Hair follicular keratinocyte (primary cell): ENCODE measurements around the gene CNKSR1. TPM values are rescaled to one million over a fixed set of nuclear protein-coding genes. Genes with fewer than 3 reads are reported as not detected.

Experiments
- total RNA-seq: library from RNA; depleted of rRNA; stranded (reverse); fragments of >200 nt; gene quantifications from 2 replicates; pipeline ENCODE4 v1.2.3, GENCODE V29; 2015

Gene CNKSR1
- total RNA-seq: 12.1 and 14.1 TPM in 2 replicates

GRCh38 chr1:26177182-26177684 is at the start of gene CNKSR1:
TSS of gene CNKSR1 (plus strand) at chr1:26177491. CDS start at chr1:26177548, 57 bp downstream.

GRCh38 chr1:26158908-26159742 is 18.2 kb upstream of the CNKSR1 start, which contains the start of gene FAM110D:
TSS of gene FAM110D (plus strand) at chr1:26159079. CDS start at chr1:26161292, 2,213 bp downstream.

GRCh38 chr1:26168410-26169197 is 8.7 kb upstream of the CNKSR1 start, which contains the start of gene C1orf232:
TSS of gene C1orf232 (minus strand) at chr1:26168963. CDS start at chr1:26168499, 464 bp downstream.

GRCh38 chr1:26169669-26170471 is 7.4 kb upstream of the CNKSR1 start, which contains the start of gene ZNF593:
TSS of gene ZNF593 (plus strand) at chr1:26169908. CDS start at chr1:26169984, 76 bp downstream.

GRCh38 chr1:26171084-26172072 is 5.9 kb upstream of the CNKSR1 start, which contains the start of gene ZNF593OS:
TSS of gene ZNF593OS (minus strand) at chr1:26171832. CDS start at chr1:26171661, 171 bp downstream.

GRCh38 chr1:26190373-26190987 is 13.2 kb downstream of the CNKSR1 start, which contains the start of gene CATSPER4:
TSS of gene CATSPER4 (plus strand) at chr1:26190602. CDS start at chr1:26190628, 26 bp downstream.

GRCh38 chr1:26233903-26234643 is 56.8 kb downstream of the CNKSR1 start, which contains the start of gene CEP85:
TSS of gene CEP85 (plus strand) at chr1:26234200. CDS start at chr1:26239784, 5,584 bp downstream.

Other genes starting within 250 kb of the CNKSR1 start
- 7.8 and 10.5 TPM in 2 replicates for gene PAFAH2, start 179.4 kb upstream of the CNKSR1 start, total RNA-seq
- gene EXTL1, start 155.7 kb upstream of the CNKSR1 start, total RNA-seq: not detected in 2 replicates
- gene SLC30A2, start 131.4 kb upstream of the CNKSR1 start, total RNA-seq: not detected in 2 replicates
- gene TRIM63, start 109.9 kb upstream of the CNKSR1 start, total RNA-seq: not detected in 2 replicates
- gene PDIK1L, start 65.7 kb upstream of the CNKSR1 start, total RNA-seq: 1.5 and 1.6 TPM in 2 replicates
- not detected in 2 replicates for gene FAM110D, start 18.4 kb upstream of the CNKSR1 start, total RNA-seq
- not detected in 2 replicates for gene C1orf232, start 8.5 kb upstream of the CNKSR1 start, total RNA-seq
- 55.7 and 57.6 TPM in 2 replicates for gene ZNF593, start 7.6 kb upstream of the CNKSR1 start, total RNA-seq
- not detected in 2 replicates for gene ZNF593OS, start 5.7 kb upstream of the CNKSR1 start, total RNA-seq
- gene CATSPER4, start 13.1 kb downstream of the CNKSR1 start, total RNA-seq: not detected in 2 replicates
- 9.3 and 14.6 TPM in 2 replicates for gene CEP85, start 56.7 kb downstream of the CNKSR1 start, total RNA-seq
- 155 and 186 TPM in 2 replicates for gene SH3BGRL3, start 102.6 kb downstream of the CNKSR1 start, total RNA-seq
- gene UBXN11, start 129.1 kb downstream of the CNKSR1 start, total RNA-seq: 1.4 and 2.9 TPM in 2 replicates
- gene CD52, start 140.5 kb downstream of the CNKSR1 start, total RNA-seq: 0.55 TPM in 1 of 2 replicates, not detected in the other
- 3.3 and 3.9 TPM in 2 replicates for gene CRYBG2, start 176.6 kb downstream of the CNKSR1 start, total RNA-seq
- not detected in 2 replicates for gene ZNF683, start 195.3 kb downstream of the CNKSR1 start, total RNA-seq
- not detected in 2 replicates for gene LIN28A, start 233.3 kb downstream of the CNKSR1 start, total RNA-seq